K562 (cell line): ENCODE data around the gene PLEKHA5. TPM values are rescaled to one million over a fixed set of nuclear protein-coding genes. Genes with fewer than 3 reads are reported as not detected.

Experiments used
- ZNF717 ChIP-seq: fragments of 250-450 bp; sonication (Bioruptor Pico); IDR thresholded peaks from 2 replicates; pipeline ENCODE4 v1.5.0; 2021
- polyA plus RNA-seq, 8 experiments: library from polyadenylated mRNA; depleted of rRNA in 4 of 8; stranded (reverse) in 5 of 8; unstranded in 3 of 8; fragments of >200 nt; fragmentation: Nextera tagmentation in 2 of 8; fragmentation: Illumina TruSeq in 1 of 8; extraction: Ambion mirVana in 2 of 8; extraction: Trizol in 1 of 8; gene quantifications; 2 replicates each; pipeline versions ENCODE4 v1.2.1 to v1.2.3, GENCODE V29; 2011 to 2014; ENCODE audit warnings: inconsistent platforms in 1 of 8, missing spikeins in 1 of 8
- total RNA-seq, 7 experiments: library from RNA; depleted of rRNA in 6 of 7; stranded (reverse); fragments of >200 nt in 6 of 7; fragmentation: Illumina TruSeq in 2 of 7; extraction: Trizol in 2 of 7; gene quantifications; 2 replicates each; pipeline versions ENCODE4 v1.2.1 to v1.2.3, GENCODE V29; 2011 to 2021; ENCODE audit warnings: low replicate concordance in 1 of 7
- TF ChIP-seq, protein P1 (sequence below): sonication (generic); formaldehyde crosslinking; IDR thresholded peaks from 2 replicates; pipeline ENCODE4 v1.8.0; 2022; ENCODE audit warnings: missing genetic modification reagents, mild to moderate bottlenecking, borderline replicate concordance
- TF ChIP-seq, protein P2 (sequence below): fragments of 200-800 bp; sonication (Bioruptor generic); IDR thresholded peaks from 2 replicates; pipeline ENCODE4 v1.6.1; 2016; ENCODE audit warnings: missing genetic modification characterization, missing compliant biosample characterization

PLEKHA5 gene
- total and polyA plus RNA-seq, 9 of the 15 experiments (the other 6 are each of a cell fraction or from before 2014, with no cell fraction given): 7.2 to 26.2 (median 17.4) TPM

DNA sequence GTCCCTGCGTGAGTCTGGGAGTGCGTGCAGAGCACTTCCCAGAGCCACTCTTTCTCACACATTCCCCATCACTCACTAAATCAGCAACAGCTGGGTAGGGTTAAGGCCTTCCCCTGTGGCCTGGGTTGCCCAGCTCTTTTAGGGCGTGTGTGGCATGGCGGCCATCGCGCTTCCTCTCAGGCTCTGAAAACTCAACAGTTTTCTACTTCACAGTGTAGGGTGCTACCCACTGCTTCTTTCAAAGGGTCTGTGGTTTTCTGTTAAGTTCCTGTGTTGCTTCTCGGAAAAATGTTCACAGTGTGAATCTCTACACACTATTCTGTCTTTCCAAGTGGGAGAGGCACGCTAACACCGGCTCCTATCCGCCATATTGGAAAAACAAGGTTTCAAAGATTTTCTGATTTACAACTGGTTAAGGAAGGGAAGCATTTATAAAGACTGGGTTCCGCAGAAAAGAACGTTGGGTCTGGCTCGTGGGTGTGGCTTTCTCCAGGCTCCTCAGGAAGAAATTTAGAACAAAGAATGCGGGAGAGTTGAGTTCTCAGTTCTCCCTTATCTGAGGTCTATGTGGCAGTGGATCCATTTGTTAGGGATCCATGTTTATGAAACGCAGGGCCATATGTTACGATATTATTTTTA, 274.8 kb downstream of the PLEKHA5 start (continued):
- TF ChIP-seq, protein P1, sequence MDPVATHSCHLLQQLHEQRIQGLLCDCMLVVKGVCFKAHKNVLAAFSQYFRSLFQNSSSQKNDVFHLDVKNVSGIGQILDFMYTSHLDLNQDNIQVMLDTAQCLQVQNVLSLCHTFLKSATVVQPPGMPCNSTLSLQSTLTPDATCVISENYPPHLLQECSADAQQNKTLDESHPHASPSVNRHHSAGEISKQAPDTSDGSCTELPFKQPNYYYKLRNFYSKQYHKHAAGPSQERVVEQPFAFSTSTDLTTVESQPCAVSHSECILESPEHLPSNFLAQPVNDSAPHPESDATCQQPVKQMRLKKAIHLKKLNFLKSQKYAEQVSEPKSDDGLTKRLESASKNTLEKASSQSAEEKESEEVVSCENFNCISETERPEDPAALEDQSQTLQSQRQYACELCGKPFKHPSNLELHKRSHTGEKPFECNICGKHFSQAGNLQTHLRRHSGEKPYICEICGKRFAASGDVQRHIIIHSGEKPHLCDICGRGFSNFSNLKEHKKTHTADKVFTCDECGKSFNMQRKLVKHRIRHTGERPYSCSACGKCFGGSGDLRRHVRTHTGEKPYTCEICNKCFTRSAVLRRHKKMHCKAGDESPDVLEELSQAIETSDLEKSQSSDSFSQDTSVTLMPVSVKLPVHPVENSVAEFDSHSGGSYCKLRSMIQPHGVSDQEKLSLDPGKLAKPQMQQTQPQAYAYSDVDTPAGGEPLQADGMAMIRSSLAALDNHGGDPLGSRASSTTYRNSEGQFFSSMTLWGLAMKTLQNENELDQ (CRISPR knock-in tag): no peak
- TF ChIP-seq, protein P2, sequence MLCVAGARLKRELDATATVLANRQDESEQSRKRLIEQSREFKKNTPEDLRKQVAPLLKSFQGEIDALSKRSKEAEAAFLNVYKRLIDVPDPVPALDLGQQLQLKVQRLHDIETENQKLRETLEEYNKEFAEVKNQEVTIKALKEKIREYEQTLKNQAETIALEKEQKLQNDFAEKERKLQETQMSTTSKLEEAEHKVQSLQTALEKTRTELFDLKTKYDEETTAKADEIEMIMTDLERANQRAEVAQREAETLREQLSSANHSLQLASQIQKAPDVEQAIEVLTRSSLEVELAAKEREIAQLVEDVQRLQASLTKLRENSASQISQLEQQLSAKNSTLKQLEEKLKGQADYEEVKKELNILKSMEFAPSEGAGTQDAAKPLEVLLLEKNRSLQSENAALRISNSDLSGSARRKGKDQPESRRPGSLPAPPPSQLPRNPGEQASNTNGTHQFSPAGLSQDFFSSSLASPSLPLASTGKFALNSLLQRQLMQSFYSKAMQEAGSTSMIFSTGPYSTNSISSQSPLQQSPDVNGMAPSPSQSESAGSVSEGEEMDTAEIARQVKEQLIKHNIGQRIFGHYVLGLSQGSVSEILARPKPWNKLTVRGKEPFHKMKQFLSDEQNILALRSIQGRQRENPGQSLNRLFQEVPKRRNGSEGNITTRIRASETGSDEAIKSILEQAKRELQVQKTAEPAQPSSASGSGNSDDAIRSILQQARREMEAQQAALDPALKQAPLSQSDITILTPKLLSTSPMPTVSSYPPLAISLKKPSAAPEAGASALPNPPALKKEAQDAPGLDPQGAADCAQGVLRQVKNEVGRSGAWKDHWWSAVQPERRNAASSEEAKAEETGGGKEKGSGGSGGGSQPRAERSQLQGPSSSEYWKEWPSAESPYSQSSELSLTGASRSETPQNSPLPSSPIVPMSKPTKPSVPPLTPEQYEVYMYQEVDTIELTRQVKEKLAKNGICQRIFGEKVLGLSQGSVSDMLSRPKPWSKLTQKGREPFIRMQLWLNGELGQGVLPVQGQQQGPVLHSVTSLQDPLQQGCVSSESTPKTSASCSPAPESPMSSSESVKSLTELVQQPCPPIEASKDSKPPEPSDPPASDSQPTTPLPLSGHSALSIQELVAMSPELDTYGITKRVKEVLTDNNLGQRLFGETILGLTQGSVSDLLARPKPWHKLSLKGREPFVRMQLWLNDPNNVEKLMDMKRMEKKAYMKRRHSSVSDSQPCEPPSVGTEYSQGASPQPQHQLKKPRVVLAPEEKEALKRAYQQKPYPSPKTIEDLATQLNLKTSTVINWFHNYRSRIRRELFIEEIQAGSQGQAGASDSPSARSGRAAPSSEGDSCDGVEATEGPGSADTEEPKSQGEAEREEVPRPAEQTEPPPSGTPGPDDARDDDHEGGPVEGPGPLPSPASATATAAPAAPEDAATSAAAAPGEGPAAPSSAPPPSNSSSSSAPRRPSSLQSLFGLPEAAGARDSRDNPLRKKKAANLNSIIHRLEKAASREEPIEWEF (CRISPR knock-in tag): no peak
- no peak for TF ChIP-seq ZNF717
